Keratinocyte (primary cell): ENCODE data around the gene LCMT1. TPM values are rescaled to one million over a fixed set of nuclear protein-coding genes. Genes with fewer than 3 reads are reported as not detected.

Experiments used
- DNase-seq: peaks from one replicate; pipeline ENCODE4 v3.0.0-alpha.2; 2011; ENCODE audit warnings: low read depth, missing footprints, low spot score
- FAIRE-seq: peaks from 2 replicates; lab custom pipeline; 2011; peaks lifted over from hg19 to GRCh38; lab: Jason Lieb, UNC
- H2AFZ ChIP-seq: 2 replicates; pipeline ENCODE4 v1.6.0; 2012; ENCODE audit warnings: low read length, control low read depth, inconsistent platforms; ENCODE audit not compliant: control insufficient read depth
- H3K27ac ChIP-seq: 2 replicates; pipeline ENCODE4 v1.5.1; 2011; ENCODE audit warnings: low read length; ENCODE audit not compliant: control insufficient read depth, insufficient read depth
- H3K27me3 ChIP-seq: 3 replicates; pipeline ENCODE4 v1.6.0; 2011; ENCODE audit warnings: low read length; ENCODE audit not compliant: control insufficient read depth, insufficient read depth; ENCODE audit errors: extremely low read depth
- H3K36me3 ChIP-seq, 2 experiments: 2 replicates in 1 of 2; 3 replicates in 1 of 2; pipeline ENCODE4 v1.5.1; 2011; ENCODE audit warnings: low read length in 2 of 2, mild to moderate bottlenecking in 1 of 2; ENCODE audit not compliant: control insufficient read depth in 2 of 2, insufficient read depth in 2 of 2; ENCODE audit errors: extremely low read depth in 1 of 2
- H3K4me1 ChIP-seq: 3 replicates; pipeline ENCODE4 v1.5.1; 2011; ENCODE audit warnings: low read length; ENCODE audit not compliant: control insufficient read depth, insufficient read depth; ENCODE audit errors: extremely low read depth
- H3K4me2 ChIP-seq: 3 replicates; pipeline ENCODE4 v1.6.0; 2011; ENCODE audit warnings: low read depth, low read length; ENCODE audit not compliant: control insufficient read depth, insufficient read depth; ENCODE audit errors: extremely low read depth
- H3K4me3 ChIP-seq, 3 experiments: fragments of 200-600 bp in 1 of 3; sonication (generic) in 1 of 3; 2 replicates in 2 of 3; 3 replicates in 1 of 3; pipeline ENCODE4 v1.5.1; 2011 to 2016; ENCODE audit warnings: low read length in 3 of 3, mild to moderate bottlenecking in 3 of 3, control low read depth in 2 of 3, inconsistent platforms in 1 of 3, low read depth in 1 of 3, mixed read lengths in 1 of 3, mixed run types in 1 of 3, moderate library complexity in 1 of 3; ENCODE audit not compliant: control insufficient read depth in 2 of 3, insufficient read depth in 2 of 3; ENCODE audit errors: extremely low read depth in 1 of 3
- H3K79me2 ChIP-seq: 2 replicates; pipeline ENCODE4 v1.6.0; 2012; ENCODE audit warnings: low read length; ENCODE audit not compliant: control insufficient read depth, insufficient read depth
- H3K9ac ChIP-seq: 3 replicates; pipeline ENCODE4 v1.6.0; 2011; ENCODE audit warnings: low read length; ENCODE audit not compliant: control insufficient read depth, insufficient read depth; ENCODE audit errors: extremely low read depth
- H3K9me1 ChIP-seq: 3 replicates; pipeline ENCODE4 v1.6.0; 2011; ENCODE audit warnings: low read length; ENCODE audit not compliant: control insufficient read depth, insufficient read depth; ENCODE audit errors: extremely low read depth
- H3K9me3 ChIP-seq: 2 replicates; pipeline ENCODE4 v1.5.1; 2012; ENCODE audit warnings: low read depth, low read length; ENCODE audit not compliant: control insufficient read depth
- H4K20me1 ChIP-seq: 3 replicates; pipeline ENCODE4 v1.6.0; 2011; ENCODE audit warnings: low read length; ENCODE audit not compliant: control insufficient read depth, insufficient read depth; ENCODE audit errors: extremely low read depth
- CTCF ChIP-seq, 3 experiments: IDR thresholded peaks in 1 of 3; conservative IDR thresholded peaks in 1 of 3; optimal IDR thresholded peaks in 1 of 3; 2 replicates in 2 of 3; 3 replicates in 1 of 3; pipeline versions ENCODE3 to v1.5.1; 2011; ENCODE audit warnings: low read length in 3 of 3, mild to moderate bottlenecking in 3 of 3, moderate library complexity in 2 of 3, control low read depth in 1 of 3, inconsistent platforms in 1 of 3; ENCODE audit not compliant: insufficient read depth in 2 of 3; ENCODE audit errors: extremely low read depth in 1 of 3
- EZH2 ChIP-seq: IDR thresholded peaks from one replicate; pipeline ENCODE4 v1.6.1; 2012; ENCODE audit warnings: inconsistent platforms, mild to moderate bottlenecking, low read length, moderate library complexity
- dilution Hi-C: fragments of 300-500 bp; cut with MboI; formaldehyde crosslinking; loops from one replicate; pipeline ENCODE4 v1.7.0; 2020; ENCODE audit warnings: low sequenced_read_pairs; ENCODE audit not compliant: extremely low pct_ligation_motif_present
- polyA minus RNA-seq, 3 experiments: library from RNA; depleted of rRNA, polyadenylated mRNA; stranded (reverse); fragments of >200 nt; gene quantifications; 1 replicate in 1 of 3; 2 replicates in 1 of 3; 3 replicates in 1 of 3; pipeline ENCODE4 v1.2.3, GENCODE V29; 2011
- polyA plus RNA-seq, 5 experiments: library from polyadenylated mRNA; depleted of rRNA in 3 of 5; stranded (reverse) in 3 of 5; stranded (forward) in 1 of 5; unstranded in 1 of 5; fragments of >200 nt; gene quantifications; 1 replicate in 1 of 5; 2 replicates in 3 of 5; 3 replicates in 1 of 5; pipeline versions ENCODE4 v1.2.1 to v1.2.3, GENCODE V29; 2011 to 2012; ENCODE audit warnings: missing spikeins in 2 of 5, low read depth in 1 of 5, low replicate concordance in 1 of 5

Gene LCMT1
- polyA plus RNA-seq (23.6 to 35.1 TPM (median 30.3 TPM) in 3 replicates), polyA minus RNA-seq (33.6 to 37.5 TPM (median 36.4 TPM) in 3 replicates)
- polyA plus RNA-seq (2011; ENCODE audit: low read depth): 43.7 TPM
- 31.6 and 38.0 TPM in 2 replicates for polyA plus RNA-seq (2011; cell fraction: cytosol; rRNA removed)
- polyA plus RNA-seq (2011; cell fraction: nucleus; rRNA removed): 17.9 and 18.0 TPM in 2 replicates
- 39.2 and 40.9 TPM in 2 replicates for polyA plus RNA-seq (2012; ENCODE audit: low replicate concordance)
- 34.5 TPM for polyA minus RNA-seq (2011; cell fraction: cytosol; rRNA and poly(A)+ RNA removed)
- 13.6 and 18.1 TPM in 2 replicates for polyA minus RNA-seq (2011; cell fraction: nucleus; rRNA and poly(A)+ RNA removed)

DNA sequence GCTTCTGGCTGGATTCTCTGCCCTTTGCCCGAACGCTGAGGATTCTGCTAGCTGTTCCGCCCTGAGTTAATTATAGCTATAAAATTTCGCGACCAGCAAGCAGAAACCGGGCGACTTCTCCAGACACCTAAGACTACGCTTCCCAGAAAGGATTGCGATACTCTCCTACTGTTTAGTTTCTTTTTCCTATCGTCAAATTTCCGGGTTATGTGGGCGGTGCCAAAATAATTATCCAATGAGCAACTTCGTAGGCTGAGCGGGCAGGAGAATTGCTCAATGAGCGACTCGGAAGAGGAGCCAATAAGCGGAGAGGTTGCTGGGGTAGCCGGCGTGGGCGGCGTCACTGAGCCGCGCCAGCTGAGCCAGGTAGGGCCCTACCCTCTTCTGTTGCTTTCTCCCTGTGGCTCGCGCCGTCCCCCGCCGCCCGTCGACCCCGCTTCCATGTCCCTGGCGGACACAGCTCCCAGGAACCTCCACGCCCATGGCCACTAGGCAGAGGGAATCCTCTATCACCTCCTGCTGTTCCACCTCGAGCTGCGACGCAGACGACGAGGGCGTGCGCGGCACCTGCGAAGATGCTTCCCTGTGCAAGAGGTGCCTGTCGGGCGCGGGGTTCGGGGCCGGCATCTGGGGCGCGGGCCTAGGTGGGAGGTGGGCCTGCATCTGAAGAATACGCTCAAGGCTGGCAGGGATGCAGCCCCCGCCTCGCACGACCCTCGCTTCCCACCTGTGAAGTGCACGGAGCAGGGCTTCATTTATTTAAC, at the start of gene LCMT1:
LCMT1 (plus strand) TSS at position 340 of the 764 bp plus-strand sequence; CDS start at position 482, 142 bp downstream.
- Histone ChIP-seq H3K27me3 (no peaks in the 10 kb centered on the region), H3K27ac (peak within 1 kb of the TSS; percentile 77), H3K79me2 (peaks cover 38% of the 10 kb centered on the region), H3K36me3 (peaks cover 6 to 7% of the 10 kb centered on the region in 2 experiments), H3K4me3 (peak within 1 kb of the TSS; percentile 80 to 93 (median 86)), H2AFZ (peak within 1 kb of the TSS; percentile 99), H3K9ac (peak within 1 kb of the TSS; percentile 78), H4K20me1 (no peaks in the 10 kb centered on the region), H3K9me3 (no peaks in the 10 kb centered on the region), H3K9me1 (no peaks in the 10 kb centered on the region), H3K4me1 (peaks cover 10% of the 10 kb centered on the region), H3K4me2 (peak within 1 kb of the TSS; percentile 92)
- no peak for TF ChIP-seq CTCF (optimal IDR thresholded peaks at IDR 0.05 in 1 of 3, IDR thresholded peaks at IDR 0.05 in 1 of 3, conservative IDR thresholded peaks at IDR 0.05 in 1 of 3; ENCODE audit: extremely low read depth in 1 of 3, insufficient read depth in 2 of 3, low read length in 3 of 3)
- TF ChIP-seq EZH2: no peak
- dilution Hi-C loops: no loop called here
- DNase-seq (peak; percentile 88), FAIRE-seq (peak; percentile 26)

GRCh38 chr16:25063102-25063501, 48.4 kb upstream of the LCMT1 start:
- Histone ChIP-seq H3K4me1 (peaks cover 6% of the 10 kb centered on the region), H3K79me2 (no peaks in the 10 kb centered on the region), H3K27me3 (no peaks in the 10 kb centered on the region), H3K27ac (no peak overlapping the region), H3K36me3 (no peaks in the 10 kb centered on the region), H3K9me1 (no peaks in the 10 kb centered on the region), H3K4me2 (no peak overlapping the region), H3K9ac (no peak overlapping the region), H3K9me3 (no peaks in the 10 kb centered on the region), H2AFZ (no peak overlapping the region), H3K4me3 (no peak overlapping the region), H4K20me1 (no peaks in the 10 kb centered on the region)
- no peak for DNase-seq
- dilution Hi-C loops: no loop called here
- TF ChIP-seq EZH2 (no peak), CTCF (optimal IDR thresholded peaks at IDR 0.05 in 1 of 3, IDR thresholded peaks at IDR 0.05 in 1 of 3, conservative IDR thresholded peaks at IDR 0.05 in 1 of 3; ENCODE audit: extremely low read depth in 1 of 3, insufficient read depth in 2 of 3, low read length in 3 of 3) (no peak)
- no peak for FAIRE-seq
